ENCODE results near the gene AKIRIN2.

DNA sequence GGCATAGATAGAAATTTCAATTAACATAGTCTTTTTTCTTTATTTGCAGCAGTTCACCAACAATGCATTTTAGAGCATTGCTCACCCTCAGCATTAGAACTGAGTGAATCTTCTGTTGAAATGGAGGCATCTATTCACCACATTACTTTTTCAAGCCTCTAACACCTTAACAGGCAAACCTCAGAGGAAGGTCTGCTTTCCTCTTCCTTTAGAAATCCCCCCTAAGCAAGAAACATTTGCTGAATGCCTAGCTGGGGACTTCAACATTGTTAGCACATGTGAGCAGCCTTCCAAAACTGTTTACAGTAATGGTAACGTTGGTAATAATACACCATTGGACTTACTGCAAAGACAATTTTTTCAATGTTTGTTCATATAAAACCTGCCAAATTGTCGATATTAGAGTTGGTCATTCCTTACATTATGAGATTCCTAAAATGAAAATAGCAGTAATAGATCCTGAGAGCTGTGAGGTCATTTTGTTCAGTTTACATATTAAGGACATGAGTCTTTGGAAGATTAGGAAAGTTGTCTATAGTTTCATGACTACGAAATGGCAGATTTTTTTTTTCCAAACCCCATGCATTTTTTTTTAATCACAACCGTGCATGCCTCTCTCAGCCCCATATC lies 20.6 kb upstream of the AKIRIN2 start:
- TF ChIP-seq, protein P1, sequence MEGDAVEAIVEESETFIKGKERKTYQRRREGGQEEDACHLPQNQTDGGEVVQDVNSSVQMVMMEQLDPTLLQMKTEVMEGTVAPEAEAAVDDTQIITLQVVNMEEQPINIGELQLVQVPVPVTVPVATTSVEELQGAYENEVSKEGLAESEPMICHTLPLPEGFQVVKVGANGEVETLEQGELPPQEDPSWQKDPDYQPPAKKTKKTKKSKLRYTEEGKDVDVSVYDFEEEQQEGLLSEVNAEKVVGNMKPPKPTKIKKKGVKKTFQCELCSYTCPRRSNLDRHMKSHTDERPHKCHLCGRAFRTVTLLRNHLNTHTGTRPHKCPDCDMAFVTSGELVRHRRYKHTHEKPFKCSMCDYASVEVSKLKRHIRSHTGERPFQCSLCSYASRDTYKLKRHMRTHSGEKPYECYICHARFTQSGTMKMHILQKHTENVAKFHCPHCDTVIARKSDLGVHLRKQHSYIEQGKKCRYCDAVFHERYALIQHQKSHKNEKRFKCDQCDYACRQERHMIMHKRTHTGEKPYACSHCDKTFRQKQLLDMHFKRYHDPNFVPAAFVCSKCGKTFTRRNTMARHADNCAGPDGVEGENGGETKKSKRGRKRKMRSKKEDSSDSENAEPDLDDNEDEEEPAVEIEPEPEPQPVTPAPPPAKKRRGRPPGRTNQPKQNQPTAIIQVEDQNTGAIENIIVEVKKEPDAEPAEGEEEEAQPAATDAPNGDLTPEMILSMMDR (IDR thresholded peaks at IDR 0.05; ENCODE audit: low read length): no peak
- TF ChIP-seq EZH2 (optimal IDR thresholded peaks at IDR 0.05; ENCODE audit: low read depth, low read length) (no peak), EZH2phosphoT487 (IDR thresholded peaks at IDR 0.05; ENCODE audit: low read length) (no peak)
